ENCODE results near the gene DENND2C.

DENND2C gene

DNA sequence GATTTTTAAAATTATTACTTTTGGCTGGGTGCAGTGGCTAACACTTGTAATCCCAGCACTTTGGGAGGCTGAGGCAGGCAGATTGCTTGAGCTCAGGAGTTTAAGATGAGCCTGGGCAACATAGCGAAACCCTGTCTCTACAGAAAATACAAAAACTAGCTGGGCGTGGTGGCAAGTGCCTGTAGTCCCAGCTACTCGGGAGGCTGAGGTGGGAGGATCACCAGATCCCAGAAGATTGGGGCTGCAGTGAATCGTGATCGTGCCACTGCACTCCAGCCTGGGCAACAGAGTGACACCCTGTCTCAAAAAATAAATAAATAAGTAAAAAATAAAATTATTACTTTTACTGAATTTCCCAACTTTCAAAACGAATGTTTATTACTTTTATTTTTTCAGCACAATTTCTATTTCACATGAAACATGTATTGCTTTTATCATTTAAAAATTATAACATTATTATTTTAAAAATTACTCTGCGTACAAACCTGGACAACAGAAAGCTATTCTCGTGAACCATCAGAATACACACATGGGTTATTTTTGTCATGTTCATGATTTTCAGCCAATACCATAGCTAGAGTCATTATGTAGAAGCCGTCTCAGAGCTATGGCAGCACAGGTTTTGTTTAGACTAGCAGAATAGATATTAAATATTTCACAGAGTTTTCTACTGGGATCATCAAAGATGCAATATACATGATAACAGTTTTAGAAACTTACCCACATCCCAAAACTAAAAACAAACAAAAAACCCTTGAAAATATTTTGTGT is 24.9 kb upstream of the DENND2C start:
- no peaks in the 10 kb centered on the region for H3K79me2 ChIP-seq (ENCODE audit: insufficient read depth, low read length)
- H3K9ac ChIP-seq (ENCODE audit: low read depth, low read length): no peak overlapping the region
- TF ChIP-seq, protein P1, sequence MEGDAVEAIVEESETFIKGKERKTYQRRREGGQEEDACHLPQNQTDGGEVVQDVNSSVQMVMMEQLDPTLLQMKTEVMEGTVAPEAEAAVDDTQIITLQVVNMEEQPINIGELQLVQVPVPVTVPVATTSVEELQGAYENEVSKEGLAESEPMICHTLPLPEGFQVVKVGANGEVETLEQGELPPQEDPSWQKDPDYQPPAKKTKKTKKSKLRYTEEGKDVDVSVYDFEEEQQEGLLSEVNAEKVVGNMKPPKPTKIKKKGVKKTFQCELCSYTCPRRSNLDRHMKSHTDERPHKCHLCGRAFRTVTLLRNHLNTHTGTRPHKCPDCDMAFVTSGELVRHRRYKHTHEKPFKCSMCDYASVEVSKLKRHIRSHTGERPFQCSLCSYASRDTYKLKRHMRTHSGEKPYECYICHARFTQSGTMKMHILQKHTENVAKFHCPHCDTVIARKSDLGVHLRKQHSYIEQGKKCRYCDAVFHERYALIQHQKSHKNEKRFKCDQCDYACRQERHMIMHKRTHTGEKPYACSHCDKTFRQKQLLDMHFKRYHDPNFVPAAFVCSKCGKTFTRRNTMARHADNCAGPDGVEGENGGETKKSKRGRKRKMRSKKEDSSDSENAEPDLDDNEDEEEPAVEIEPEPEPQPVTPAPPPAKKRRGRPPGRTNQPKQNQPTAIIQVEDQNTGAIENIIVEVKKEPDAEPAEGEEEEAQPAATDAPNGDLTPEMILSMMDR (IDR thresholded peaks at IDR 0.05; ENCODE audit: borderline replicate concordance, extremely low read depth, low read length, poor library complexity, severe bottlenecking): no peak
- TF ChIP-seq EZH2 (IDR thresholded peaks at IDR 0.05; ENCODE audit: borderline replicate concordance, low read depth, low read length, severe bottlenecking): no peak
- H3K27me3 ChIP-seq (ENCODE audit: insufficient read depth, low read length, poor library complexity): peaks cover 16% of the 10 kb centered on the region
- H3K36me3 ChIP-seq (ENCODE audit: insufficient read depth, low read length): no peaks in the 10 kb centered on the region
- no peaks in the 10 kb centered on the region for H4K20me1 ChIP-seq (ENCODE audit: insufficient read depth, low read length)
- ATAC-seq (ENCODE audit: insufficient read depth, low read depth) (no peak), DNase-seq (no peak)
- no peaks in the 10 kb centered on the region for H3K9me3 ChIP-seq (ENCODE audit: insufficient read depth, low read length, severe bottlenecking)
- no peak overlapping the region for H3K4me3 ChIP-seq (ENCODE audit: low read depth in 1 of 2, low read length in 2 of 2)
- H3K4me2 ChIP-seq (ENCODE audit: insufficient read depth, low read length): no peak overlapping the region
- no peak overlapping the region for H3K27ac ChIP-seq (ENCODE audit: low read length)
- no peak overlapping the region for H2AFZ ChIP-seq (ENCODE audit: low read depth, low read length)
- no peaks in the 10 kb centered on the region for H3K4me1 ChIP-seq (ENCODE audit: insufficient read depth, low read length)

DNA sequence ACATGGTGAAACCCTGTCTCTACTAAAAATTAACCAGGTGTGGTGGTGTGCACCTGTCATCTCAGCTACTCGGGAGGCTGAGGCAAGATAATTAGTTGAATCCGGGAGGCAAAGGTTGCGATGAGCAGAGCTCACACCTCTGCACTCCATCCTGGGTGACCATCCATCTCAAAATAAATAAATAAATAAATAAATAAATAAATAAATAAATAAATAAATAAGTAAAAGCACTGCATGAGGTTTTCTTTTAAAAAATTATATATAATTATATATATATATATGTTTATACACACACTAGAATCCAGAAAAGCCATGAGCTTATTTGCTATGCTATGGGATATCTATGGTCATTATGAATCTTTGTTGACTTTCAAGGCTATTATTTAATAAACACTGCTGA is 23.1 kb upstream of the DENND2C start:
- Histone ChIP-seq H2AFZ (ENCODE audit: low read depth, low read length) (no peak overlapping the region), H3K4me1 (ENCODE audit: insufficient read depth, low read length) (no peaks in the 10 kb centered on the region), H3K9me3 (ENCODE audit: insufficient read depth, low read length, severe bottlenecking) (no peaks in the 10 kb centered on the region), H3K36me3 (ENCODE audit: insufficient read depth, low read length) (no peaks in the 10 kb centered on the region), H3K79me2 (ENCODE audit: insufficient read depth, low read length) (no peaks in the 10 kb centered on the region), H4K20me1 (ENCODE audit: insufficient read depth, low read length) (no peaks in the 10 kb centered on the region), H3K27me3 (ENCODE audit: insufficient read depth, low read length, poor library complexity) (peaks cover 16% of the 10 kb centered on the region), H3K4me2 (ENCODE audit: insufficient read depth, low read length) (no peak overlapping the region), H3K27ac (ENCODE audit: low read length) (no peak overlapping the region), H3K4me3 (ENCODE audit: low read depth in 1 of 2, low read length in 2 of 2) (no peak overlapping the region), H3K9ac (ENCODE audit: low read depth, low read length) (no peak overlapping the region)
- TF ChIP-seq, protein P1 (IDR thresholded peaks at IDR 0.05; ENCODE audit: borderline replicate concordance, extremely low read depth, low read length, poor library complexity, severe bottlenecking): no peak
- TF ChIP-seq EZH2 (IDR thresholded peaks at IDR 0.05; ENCODE audit: borderline replicate concordance, low read depth, low read length, severe bottlenecking): no peak
- DNase-seq (no peak), ATAC-seq (ENCODE audit: insufficient read depth, low read depth) (no peak)

DNA sequence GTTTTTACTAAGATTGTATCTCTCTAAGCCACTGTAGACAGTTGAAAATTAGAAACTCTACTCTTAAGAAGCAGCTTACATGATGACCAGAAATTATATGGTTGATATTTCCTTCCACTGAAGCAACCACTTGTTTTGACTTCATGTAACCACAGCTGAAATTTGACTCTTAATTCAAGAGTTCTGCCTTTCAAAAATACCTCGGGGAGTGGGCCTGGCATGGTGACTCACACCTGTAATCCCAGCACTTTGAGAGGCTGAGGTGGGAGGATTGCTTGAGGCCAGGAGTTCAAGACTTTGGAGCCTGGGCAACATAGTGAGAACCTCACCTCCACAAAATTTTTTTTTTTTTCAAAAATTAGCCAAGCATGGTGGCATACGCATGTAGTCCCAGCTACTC is 21.2 kb upstream of the DENND2C start:
- no peak for DNase-seq
- Histone ChIP-seq H4K20me1 (ENCODE audit: insufficient read depth, low read length) (no peaks in the 10 kb centered on the region), H3K9me3 (ENCODE audit: insufficient read depth, low read length, severe bottlenecking) (no peaks in the 10 kb centered on the region), H3K79me2 (ENCODE audit: insufficient read depth, low read length) (no peaks in the 10 kb centered on the region), H3K27ac (ENCODE audit: low read length) (no peak overlapping the region), H3K4me3 (ENCODE audit: low read depth in 1 of 2, low read length in 2 of 2) (no peak overlapping the region), H3K4me1 (ENCODE audit: insufficient read depth, low read length) (no peaks in the 10 kb centered on the region), H3K27me3 (ENCODE audit: insufficient read depth, low read length, poor library complexity) (peaks cover 9% of the 10 kb centered on the region), H3K9ac (ENCODE audit: low read depth, low read length) (no peak overlapping the region), H3K36me3 (ENCODE audit: insufficient read depth, low read length) (no peaks in the 10 kb centered on the region), H3K4me2 (ENCODE audit: insufficient read depth, low read length) (no peak overlapping the region), H2AFZ (ENCODE audit: low read depth, low read length) (no peak overlapping the region)
- TF ChIP-seq EZH2 (IDR thresholded peaks at IDR 0.05; ENCODE audit: borderline replicate concordance, low read depth, low read length, severe bottlenecking): no peak
- TF ChIP-seq, protein P1 (IDR thresholded peaks at IDR 0.05; ENCODE audit: borderline replicate concordance, extremely low read depth, low read length, poor library complexity, severe bottlenecking): no peak
- ATAC-seq (ENCODE audit: insufficient read depth, low read depth): no peak

All from DND-41 (cell line).